Astrocyte of the hippocampus (primary cell): ENCODE data around the gene FARP1.
A peak's percentile ranks its signal among the peaks of the same experiment; 100 is the strongest.

ENCODE experiments used
- DNase-seq: peaks from one replicate; pipeline ENCODE4 v3.0.0; 2011; ENCODE audit warnings: low read depth, low spot score

Gene FARP1

DNA sequence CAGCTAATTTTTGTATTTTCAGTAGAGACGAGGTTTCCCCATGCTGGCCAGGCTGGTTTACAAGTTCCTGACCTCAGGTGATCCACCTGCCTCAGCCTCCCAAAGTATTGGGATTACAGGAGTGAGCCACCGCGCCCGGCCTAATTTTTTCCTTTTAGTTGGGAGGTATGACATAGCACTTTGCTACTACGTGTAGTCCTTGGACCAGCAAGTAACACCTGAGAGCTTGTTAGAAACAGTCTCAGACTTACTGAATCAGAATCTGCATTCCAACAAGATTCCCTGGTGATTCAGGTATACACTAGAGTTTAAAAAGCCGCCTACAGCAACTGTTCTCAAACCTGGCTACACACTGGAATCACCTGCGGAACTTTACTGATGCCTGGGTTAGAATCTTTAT lies 1.8 kb upstream of the FARP1 start:
- DNase-seq = no peak

DNA sequence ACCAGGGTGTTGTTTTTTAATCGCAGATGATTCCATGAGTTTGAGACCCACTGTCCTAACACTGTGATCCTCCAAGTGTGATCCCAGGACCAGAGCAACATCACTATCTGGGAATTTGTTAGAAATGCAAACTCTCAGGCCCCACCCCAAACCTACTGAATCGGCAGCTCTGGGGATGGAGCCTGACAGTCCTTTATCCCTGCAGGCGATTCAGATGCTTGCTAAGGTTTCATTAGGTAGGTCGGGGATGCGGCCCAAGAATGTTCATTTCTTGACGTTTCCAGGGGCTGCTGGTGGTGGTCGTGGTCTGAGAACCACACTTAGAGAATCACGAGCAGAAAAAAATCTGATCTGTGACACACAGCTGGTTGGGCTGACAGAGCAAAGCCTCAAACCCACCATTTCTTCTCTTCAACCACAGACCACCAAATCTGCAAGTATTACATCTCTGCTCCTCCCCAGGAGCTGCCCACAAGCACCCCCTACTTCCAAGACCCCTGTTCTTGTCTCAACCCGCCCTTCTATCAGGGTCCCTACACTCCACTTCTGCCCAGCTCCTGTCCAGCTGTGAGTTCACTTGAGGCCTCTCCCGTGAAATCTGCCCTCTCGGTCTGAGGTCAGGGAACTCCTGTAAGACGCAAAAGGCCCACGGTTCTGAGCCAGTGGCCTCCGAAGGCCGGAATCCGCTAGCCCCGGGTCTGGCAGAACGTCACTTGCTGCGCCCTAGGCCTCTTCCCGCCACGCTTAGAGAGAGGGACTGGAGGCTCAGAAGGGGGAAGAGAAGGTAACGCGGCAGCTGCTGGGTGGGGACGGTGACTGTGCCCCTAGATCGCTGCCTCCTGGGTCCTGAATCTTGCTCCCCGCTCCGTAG lies 1.1 kb upstream of the FARP1 start:
- no peak for DNase-seq

DNA sequence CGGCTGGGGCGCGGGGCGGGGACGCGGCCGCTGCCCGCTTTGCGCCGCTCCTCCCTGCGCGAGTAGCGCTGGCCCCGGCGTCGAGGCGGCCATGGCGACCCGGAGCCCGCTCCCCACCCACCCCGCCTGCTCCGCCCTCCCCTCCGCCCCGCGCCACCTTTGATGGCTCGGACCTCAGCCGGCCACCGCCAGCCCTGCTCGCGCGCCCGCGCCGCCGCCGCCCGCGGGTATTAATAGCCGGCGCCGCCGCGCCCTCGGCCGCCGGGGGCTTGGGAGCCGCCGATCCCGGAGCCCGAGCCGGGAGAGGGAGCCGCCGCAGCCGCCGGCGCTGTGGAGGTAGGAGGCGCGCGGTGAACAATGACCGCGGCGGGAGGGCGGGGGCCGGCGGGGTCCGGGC lies 261 bp downstream of the FARP1 start:
- DNase-seq = no peak

DNA sequence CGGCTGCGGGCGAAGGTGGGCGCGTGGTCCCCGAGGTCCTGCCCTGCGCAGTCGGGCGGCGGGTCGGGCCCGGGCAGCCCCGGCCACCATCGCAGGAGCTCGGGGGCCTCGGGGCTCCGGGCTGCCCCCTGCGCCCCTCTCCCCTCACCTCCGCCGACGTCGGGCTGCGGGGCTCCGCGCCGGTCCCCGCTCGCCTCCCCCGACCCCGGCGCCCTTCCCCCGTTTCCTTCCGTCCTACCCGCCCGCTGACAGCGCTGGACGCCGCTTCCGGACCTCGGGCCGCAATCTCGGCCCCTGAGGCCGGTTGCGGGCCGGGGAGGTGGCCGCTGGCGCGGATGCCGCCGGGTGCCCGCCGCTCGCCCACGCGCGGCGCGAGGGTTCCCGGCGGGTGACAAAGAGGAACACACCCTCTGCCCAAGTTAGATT lies 720 bp downstream of the FARP1 start:
- peak; percentile 54 for DNase-seq

DNA sequence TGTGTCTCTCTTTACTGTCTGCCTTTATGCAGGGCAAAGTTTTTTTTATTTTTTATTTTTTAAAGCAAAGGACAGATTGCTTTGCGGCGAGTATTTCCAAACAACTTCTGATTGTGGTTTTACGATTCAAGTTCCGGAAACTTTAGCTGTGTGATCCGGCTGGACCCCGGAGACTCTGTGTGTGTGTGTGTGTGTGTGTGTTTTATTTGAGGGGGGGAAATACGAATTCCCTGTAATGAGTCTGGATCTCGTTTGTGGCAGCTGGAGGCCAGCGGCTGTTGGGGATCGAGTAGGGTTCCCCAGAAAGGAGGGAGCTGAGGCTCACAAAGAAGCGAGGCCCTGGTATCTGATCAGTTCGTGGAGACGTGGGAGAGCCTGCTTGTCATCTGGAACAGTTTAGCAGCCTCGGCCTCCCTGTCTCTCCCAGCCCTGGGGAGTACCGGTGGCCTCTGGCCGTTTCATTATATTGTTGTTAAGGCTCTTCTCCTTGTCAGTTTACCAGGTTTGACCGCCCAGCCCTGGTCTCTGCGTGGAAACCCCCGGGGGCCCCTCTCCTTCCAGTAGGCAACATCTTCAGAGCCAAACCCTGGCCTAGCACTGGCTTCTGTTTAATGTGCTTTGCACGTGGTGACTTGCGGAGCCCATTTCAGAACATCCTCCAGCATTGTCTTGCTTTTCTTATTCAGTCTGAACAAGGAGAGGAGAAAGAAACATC lies 1.3 kb downstream of the FARP1 start:
- DNase-seq = peak; percentile 52

DNA sequence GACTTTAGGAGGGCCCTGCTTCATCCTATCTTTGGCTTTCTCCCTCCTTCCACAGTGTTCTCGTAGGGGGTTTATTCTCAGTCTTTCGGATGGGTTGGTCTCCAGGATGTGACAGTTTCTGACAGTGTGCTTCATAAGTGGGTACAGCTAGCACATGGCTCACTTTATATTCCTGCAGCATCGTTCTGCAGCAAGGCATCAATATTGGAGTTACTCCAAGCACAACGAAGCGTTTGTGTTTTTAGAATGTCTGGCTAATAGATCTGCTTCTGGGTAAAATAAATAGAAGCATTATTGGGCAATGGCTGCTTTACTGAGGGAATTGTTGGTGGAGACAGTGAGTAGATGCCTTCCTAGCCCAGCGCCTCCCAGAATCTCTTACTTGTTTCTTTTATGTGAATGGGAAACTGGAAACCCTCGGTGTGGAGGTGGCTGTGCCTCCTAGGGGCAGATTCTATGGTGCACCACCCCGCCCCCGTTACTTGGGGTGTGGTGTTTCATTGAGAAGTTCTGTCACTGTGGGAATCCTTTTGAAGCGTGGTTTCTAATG lies 2.0 kb downstream of the FARP1 start:
- DNase-seq = peak; percentile 68

DNA sequence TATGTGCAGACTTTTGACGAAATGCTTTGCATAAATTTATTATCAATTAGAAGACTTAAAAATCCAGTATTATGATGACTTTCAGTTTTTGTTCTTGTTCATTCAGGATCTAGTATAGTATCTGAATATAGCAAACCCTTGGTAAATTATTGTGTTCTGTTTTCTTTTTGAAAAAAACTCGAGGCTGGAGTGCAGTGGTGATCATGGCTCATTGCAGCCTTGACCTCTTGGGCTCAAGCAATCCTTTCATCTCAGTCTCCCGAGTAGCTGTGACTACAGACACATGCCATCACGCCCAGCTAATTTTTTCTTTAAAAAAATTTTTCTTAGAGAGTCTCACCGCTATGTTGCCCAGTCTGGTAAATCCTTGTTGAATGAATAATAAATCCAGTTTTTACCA lies 4.6 kb downstream of the FARP1 start:
- DNase-seq = no peak

DNA sequence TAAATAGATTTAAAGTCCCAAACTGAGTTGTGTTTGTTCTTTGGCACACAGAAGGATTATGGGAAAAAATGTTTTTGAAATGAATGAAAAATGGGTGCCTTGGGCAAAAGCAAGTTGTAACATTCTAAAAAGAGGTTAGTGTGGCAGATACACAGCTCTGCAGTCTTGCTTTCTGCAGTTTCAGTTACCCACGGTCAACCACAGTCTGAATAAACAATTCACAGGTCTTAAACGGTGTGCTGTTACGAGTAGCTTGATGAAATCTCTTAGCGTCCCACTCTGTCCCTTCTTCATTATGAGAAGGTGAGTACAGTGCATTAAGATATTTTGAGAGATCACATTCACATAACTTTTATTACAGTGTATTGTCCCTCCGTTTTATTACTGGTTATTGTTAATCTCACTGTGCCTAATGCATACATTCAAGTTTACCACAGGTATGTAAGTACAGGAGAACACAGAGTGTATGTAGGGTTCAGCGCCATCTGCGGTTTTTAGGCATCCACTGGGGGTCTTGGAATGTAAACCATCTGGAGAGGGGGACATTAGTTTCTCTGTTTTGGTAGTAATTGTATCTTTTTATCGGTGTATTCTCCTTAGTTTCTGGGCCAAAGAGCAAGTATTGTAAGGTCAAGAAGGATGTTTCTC lies 8.1 kb downstream of the FARP1 start:
- no peak for DNase-seq

DNA sequence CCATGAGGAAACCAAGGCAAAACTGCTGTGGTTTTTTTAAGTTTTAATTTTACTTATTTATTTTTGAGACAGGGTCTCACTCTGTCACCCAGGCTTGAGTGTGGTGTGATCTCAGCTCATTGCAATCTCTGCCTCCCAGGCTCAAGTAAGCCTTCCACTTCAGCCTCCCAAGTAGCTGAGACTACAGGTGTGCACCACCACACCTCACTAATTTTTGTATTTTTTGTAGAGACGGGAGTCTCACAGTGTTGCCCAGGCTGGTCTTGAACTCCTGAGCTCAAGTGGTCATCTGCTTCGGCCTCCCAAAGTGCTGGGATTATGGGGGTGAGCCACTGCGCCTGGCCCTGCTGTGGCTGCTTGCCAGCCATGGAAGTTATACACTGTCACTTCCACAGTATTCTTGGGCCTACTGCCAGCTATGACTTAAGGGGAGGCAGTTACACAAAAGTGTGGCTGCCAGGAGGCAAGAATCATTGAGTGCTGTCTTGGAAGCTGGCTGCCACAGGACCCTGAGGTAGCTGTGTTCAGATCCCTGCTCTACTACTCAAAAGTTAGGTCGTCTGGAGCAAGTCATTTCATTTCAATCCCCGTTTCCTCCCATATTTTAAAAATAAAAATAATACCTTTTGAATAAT lies 12.7 kb downstream of the FARP1 start:
- peak; percentile 67 for DNase-seq

DNA sequence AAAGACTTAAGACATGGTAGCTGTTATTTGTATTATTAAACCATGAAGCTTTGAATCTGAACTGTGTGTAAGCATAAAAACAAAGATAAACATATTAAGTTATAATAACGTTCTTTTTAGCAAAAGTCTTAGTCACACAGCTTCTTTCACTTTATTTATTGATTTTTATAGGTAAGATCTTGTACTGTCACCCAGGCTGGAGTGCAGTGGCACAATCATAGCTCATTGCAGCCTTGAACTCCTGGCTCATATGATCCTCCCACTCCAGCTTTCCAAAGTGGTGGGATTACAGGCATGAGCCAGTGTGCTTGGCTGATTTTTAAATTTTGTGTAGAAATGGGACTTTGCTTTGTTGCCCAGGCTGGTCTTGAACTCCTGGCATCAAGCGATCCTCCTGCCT lies 13.4 kb downstream of the FARP1 start:
- no peak for DNase-seq

DNA sequence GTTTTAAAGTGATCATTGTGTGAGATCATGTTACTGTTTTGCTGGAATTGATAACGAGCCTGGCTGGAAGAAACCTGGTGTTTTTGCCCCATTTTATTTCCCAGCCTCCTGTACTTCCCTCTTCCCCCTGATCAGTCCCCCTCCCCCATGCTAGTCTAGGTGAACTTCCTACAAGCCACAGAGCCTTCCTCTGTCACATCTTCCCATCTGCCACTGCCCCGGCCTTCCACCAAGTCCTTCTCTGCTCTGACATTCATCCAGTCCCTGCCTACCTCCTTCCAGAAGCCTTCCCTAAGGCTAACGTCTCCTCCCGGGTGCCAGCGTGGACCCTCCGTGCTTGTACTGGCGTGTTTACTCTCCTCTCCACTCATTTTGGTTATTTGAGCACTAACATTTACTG lies 14.3 kb downstream of the FARP1 start:
- DNase-seq = no peak

DNA sequence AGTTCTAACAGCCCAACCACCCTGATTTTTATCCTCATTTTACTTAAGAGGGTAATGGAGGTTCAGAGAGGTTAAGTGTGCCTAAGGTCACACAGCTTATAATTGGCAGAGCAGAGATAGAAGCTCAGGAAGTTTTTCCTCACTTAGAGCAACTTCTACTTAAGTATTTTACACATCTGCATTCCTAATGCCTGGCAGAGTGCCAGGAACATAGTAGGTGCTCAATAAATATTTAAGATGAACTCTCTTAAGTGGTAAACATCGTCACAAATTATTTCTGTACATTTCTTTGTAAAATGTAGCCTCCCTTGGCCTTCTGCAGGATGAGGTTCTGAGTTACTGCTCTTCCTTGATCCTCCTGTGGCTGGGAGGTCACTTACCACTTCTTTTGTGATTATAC lies 14.7 kb downstream of the FARP1 start:
- DNase-seq = no peak

DNA sequence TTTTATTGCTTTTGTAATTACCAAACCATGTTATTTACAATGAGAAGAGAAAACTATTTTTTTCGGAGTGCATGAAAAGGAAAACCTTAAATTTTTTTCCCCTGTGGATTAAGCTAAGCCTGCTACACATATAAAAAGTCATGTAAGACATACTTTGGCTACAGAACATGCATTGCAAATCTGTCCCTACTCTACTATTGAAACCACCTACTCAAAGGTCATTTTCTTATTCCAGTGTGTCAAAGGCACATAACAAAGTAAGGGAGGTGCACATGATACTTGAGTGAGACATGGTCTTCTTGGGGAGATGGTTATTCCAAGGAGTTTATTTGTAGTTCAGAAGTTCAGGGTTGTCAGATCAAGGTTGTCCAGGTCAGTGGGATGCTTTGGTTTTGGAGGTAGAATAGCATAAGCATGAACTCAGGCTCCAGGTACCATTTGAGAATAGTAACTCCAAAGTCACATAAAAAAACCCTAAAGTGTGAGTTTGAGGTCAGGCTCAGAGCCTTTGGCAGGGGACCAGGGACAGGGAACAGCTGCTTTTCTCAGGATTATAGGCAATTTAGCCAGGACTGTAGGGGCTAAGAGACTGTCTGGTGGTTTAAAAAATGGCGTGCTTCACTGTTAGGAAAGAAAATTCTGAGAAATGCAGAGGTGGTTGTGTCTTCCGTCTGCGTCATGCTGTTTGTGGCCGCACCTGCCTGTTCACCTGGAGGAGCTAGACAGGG lies 15.4 kb downstream of the FARP1 start:
- no peak for DNase-seq

DNA sequence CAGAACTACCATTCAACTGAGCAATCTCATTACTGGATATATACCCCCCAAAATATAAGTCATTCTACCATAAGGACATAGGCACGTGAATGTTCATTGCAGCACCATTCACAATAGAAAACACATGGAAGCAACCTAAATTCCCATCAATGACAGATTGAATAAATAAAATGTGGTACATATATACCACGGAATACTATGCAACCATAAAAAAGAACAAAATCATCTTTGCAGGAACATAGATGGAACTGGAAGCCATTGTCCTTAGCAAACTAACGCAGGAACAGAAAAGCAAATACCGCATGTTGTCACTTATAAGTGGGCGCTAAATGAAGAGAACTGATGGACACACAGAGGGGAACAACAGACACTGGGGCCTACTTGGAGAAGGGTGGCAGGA lies 20.0 kb downstream of the FARP1 start:
- DNase-seq = no peak

DNA sequence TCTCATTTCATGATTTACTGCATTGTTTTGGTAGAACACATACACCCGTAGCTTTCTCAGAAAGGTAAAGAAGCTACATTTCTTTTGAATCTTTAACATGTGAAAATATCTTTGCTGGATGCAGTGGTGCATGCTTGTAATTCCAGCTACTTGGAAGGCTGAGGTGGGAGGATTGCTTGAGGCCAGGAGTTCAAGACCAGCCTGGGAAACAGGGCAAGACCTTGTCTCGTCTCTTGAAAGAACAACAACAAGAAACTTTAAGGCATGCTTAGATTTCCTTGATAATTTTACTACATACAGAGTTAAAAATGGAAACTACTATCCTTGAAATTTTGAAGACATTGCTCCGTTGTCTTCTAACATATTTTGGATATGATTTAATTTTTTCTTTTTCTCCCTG lies 26.4 kb downstream of the FARP1 start:
- DNase-seq = no peak

DNA sequence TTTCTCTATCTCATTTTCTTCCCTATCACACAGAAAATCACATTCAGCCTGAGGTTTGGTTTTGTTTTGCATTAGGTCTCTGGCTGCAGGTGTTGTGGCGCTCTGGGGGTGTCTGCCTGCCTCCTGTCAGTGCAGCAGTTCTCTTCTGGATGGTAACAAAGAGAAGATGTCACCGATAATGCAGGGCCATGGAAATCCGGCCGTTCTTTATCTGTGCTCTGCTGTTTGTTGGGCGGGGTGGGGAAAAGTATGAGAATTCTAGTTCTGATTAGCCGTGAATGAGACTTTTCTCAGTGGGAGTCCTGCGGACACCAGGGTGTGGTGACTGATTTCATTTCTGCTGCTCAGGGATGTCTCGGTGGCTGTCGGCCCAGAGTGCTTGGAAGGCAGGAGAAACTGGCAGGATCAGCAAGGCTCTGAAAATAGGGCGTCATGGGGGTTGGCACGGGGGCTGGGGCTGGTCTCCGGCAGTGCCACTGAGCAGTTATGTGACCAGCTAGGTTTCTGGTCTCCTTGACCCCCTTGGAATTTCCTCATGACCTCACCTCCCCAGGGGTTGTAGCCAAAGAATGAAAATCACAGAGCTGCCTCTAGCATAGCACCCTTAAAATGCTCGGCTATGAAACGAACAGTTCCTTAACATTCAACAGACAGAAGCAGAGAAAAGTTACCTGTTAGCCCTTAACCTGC lies 29.2 kb downstream of the FARP1 start:
- DNase-seq = peak; percentile 83

DNA sequence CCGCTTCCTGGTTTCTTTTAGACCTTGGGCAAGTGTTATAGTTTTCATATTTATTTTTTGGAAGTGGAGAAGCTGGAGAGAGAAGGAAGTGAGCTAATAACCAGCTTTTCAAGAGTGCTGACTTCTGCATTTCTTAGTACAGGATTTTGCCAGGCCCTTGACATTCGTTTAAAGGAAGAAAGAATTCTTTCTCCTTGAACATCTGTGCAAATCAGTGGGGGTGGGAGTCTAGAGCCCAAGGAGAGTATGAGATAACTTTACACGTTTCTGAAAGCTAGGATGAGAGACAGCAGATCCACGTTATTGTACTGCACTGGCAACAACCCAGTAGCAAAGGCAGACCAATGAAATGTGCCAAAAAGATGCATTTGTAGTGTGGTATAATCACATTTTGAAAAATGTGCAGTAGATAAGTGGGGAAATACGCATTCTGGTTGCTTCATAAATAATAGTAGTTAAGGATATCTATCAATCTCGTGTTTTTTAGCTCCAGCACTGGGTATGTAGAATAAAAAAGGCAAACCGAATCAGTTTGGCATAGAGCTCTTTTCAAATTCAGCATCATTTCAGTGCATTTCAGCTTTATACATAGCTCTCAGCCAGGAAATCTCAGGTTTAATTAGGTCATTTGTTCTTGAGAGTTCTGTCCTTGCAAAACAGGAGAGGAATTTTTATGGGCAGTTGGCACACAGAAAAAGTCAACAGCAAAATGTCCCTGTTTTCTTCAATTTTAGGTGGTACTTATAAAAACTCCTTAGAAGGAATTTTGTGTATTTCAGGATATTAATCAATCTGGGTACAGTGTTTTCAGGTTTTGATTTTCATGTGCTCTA lies 29.9 kb downstream of the FARP1 start:
- DNase-seq = peak; percentile 48

DNA sequence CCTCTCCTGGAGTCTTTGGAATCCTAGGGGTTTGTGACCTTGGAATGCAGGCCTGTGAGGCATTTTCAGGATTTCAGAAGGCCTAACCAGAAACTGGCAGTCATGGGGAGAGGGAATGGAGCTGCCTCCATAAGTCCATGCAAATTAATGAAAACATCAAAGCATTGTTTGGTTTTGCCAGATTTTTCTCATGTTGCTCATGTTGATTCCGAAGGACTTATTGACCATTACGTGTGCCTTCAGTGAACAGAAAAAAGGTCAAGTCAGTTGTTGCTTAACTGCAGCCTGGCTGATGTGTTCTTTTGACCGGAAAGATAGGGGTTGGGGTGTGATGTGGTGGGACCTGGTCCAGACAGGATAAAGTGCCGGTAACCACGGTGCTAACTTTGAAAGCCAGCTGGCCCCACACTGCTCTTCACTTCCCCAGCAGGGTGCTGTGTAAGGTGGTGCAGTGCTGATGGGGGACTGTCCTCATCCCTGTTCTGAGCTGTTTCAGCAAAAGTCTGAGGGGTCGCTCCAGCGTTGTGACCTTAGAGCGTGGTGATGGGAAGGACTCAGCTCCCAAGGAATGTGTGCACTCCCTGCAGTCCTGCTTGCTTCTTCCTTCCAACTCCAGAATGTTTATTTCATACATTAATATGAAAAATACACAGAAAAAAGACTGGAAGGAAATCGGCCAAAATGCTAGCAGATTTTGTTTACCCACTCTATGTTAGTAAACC lies 30.7 kb downstream of the FARP1 start:
- peak; percentile 96 for DNase-seq

DNA sequence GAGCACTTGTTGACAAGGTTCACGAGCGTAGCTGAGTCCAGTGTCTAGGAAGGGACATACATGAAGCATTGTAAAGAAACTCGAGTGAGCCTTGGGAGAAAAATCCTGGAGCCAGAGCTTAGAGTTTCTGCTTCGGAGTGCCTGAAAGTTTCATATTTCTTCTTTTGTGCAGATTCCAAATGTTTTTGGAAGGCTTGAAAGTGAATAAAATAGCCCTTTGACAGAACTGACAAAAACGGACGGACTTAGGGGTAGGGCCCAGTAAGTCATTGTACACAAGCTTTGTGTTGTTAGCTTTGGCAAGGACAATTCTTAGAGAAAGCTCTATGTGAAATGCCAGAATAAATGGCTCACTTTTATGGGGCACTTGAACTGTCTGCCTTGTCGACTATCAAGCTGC lies 31.4 kb downstream of the FARP1 start:
- DNase-seq = peak; percentile 40
